Stomach (tissue), 4 donors: ENCODE results near the gene ATXN7L1.

ENCODE experiments used
- EP300 ChIP-seq: sonication (generic); formaldehyde crosslinking; IDR thresholded peaks from one replicate; pipeline ENCODE4 v1.6.1; 2017; ENCODE audit warnings: antibody characterized with exemption
- TF ChIP-seq, protein P1 (sequence below), 7 experiments: fragments of 450-650 bp in 4 of 7; fragments of 200-600 bp in 3 of 7; sonication (generic) in 3 of 7; IDR thresholded peaks; one replicate each; pipeline ENCODE4 v1.5.1; 2016 to 2019; ENCODE audit warnings: antibody characterized with exemption in 7 of 7, control low read depth in 2 of 7, mild to moderate bottlenecking in 1 of 7

DNA sequence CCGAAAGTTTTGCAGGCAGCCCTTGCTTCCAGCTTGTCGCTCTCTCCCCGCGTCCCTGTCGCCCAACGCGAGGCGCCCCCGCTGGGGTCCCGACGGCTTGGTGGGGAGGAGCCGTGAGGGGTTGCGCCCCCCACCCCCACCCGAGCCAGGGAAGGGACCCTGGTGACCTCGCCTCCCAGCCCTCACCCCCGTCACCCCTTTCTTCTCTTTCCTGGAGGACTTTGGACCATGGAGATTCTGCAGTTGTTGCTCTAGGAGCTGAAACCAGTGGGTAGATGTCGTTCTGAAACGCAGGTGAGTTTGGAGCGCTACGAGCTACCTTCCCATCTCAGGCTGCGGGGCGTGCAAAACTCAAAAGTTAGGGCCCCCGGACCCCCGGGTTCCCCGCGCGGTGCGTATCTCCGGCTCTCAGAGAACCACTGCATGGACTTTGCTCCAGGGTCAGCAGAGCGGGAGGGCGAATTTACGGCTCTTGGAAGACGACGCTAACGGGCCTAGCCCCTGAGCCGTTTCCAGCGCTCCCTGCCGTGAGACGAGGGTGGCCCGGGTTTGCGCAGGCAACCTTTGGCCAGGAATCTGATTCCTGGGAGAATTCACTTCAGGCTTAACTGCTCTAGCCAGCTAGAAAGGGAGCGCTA is 684 bp upstream of the ATXN7L1 start:
- no peak for TF ChIP-seq EP300
- TF ChIP-seq, protein P1, sequence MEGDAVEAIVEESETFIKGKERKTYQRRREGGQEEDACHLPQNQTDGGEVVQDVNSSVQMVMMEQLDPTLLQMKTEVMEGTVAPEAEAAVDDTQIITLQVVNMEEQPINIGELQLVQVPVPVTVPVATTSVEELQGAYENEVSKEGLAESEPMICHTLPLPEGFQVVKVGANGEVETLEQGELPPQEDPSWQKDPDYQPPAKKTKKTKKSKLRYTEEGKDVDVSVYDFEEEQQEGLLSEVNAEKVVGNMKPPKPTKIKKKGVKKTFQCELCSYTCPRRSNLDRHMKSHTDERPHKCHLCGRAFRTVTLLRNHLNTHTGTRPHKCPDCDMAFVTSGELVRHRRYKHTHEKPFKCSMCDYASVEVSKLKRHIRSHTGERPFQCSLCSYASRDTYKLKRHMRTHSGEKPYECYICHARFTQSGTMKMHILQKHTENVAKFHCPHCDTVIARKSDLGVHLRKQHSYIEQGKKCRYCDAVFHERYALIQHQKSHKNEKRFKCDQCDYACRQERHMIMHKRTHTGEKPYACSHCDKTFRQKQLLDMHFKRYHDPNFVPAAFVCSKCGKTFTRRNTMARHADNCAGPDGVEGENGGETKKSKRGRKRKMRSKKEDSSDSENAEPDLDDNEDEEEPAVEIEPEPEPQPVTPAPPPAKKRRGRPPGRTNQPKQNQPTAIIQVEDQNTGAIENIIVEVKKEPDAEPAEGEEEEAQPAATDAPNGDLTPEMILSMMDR (IDR thresholded peaks at IDR 0.05), result no peak
